ENCODE measurements around the gene MINDY3.

The MINDY3 gene

GRCh38 chr10:15859906-15860691 is at the start of gene MINDY3:
MINDY3 (minus strand) TSS chr10:15860507; CDS start chr10:15860299, 208 bp downstream.
- TF ChIP-seq ZNF274 (IDR thresholded peaks at IDR 0.05; ENCODE audit: low read depth, low read length), result no peak
- no peak for TF ChIP-seq YY1 (IDR thresholded peaks at IDR 0.05; ENCODE audit: insufficient read depth, insufficient read length)
- no peak for TF ChIP-seq SUZ12 (IDR thresholded peaks at IDR 0.05; ENCODE audit: extremely low read depth, insufficient read depth, insufficient read length)
- Histone ChIP-seq H3K4me1 (ENCODE audit: insufficient read depth, insufficient read length) (no peaks in the 10 kb centered on the region), H3K36me3 (ENCODE audit: insufficient read depth, insufficient read length, low read length) (no peaks in the 10 kb centered on the region), H3K9me3 (ENCODE audit: insufficient read depth, low read length) (no peaks in the 10 kb centered on the region), H3K4me3 (ENCODE audit: insufficient read length, low read depth) (peak within 1 kb of the TSS; percentile 93), H3K9ac (ENCODE audit: insufficient read length, low read depth) (peak within 1 kb of the TSS; percentile 91), H3K27me3 (ENCODE audit: insufficient read depth, insufficient read length) (no peaks in the 10 kb centered on the region)
- peak; percentile 46 for DNase-seq (ENCODE audit: low read depth, low spot score)

- TF ChIP-seq YY1 (IDR thresholded peaks at IDR 0.05; ENCODE audit: insufficient read depth, insufficient read length) (no peak), SUZ12 (IDR thresholded peaks at IDR 0.05; ENCODE audit: extremely low read depth, insufficient read depth, insufficient read length) (no peak), ZNF274 (IDR thresholded peaks at IDR 0.05; ENCODE audit: low read depth, low read length) (no peak)
- Histone ChIP-seq H3K9me3 (ENCODE audit: insufficient read depth, low read length) (no peaks in the 10 kb centered on the region), H3K4me3 (ENCODE audit: insufficient read length, low read depth) (no peak overlapping the region), H3K36me3 (ENCODE audit: insufficient read depth, insufficient read length, low read length) (no peaks in the 10 kb centered on the region), H3K9ac (ENCODE audit: insufficient read length, low read depth) (no peak overlapping the region), H3K27me3 (ENCODE audit: insufficient read depth, insufficient read length) (no peaks in the 10 kb centered on the region), H3K4me1 (ENCODE audit: insufficient read depth, insufficient read length) (no peaks in the 10 kb centered on the region)
- DNase-seq (ENCODE audit: low read depth, low spot score), result no peak
These were observed 41.6 kb upstream of the MINDY3 start for GRCh38 chr10:15901889-15902288.

- no peak for DNase-seq (ENCODE audit: low read depth, low spot score)
- H3K9me3 ChIP-seq (ENCODE audit: insufficient read depth, low read length), result no peaks in the 10 kb centered on the region
- H3K27me3 ChIP-seq (ENCODE audit: insufficient read depth, insufficient read length), result no peaks in the 10 kb centered on the region
- no peak overlapping the region for H3K4me3 ChIP-seq (ENCODE audit: insufficient read length, low read depth)
- H3K4me1 ChIP-seq (ENCODE audit: insufficient read depth, insufficient read length), result no peaks in the 10 kb centered on the region
- no peak overlapping the region for H3K9ac ChIP-seq (ENCODE audit: insufficient read length, low read depth)
- H3K36me3 ChIP-seq (ENCODE audit: insufficient read depth, insufficient read length, low read length), result no peaks in the 10 kb centered on the region
- TF ChIP-seq YY1 (IDR thresholded peaks at IDR 0.05; ENCODE audit: insufficient read depth, insufficient read length), result no peak
- no peak for TF ChIP-seq ZNF274 (IDR thresholded peaks at IDR 0.05; ENCODE audit: low read depth, low read length)
- no peak for TF ChIP-seq SUZ12 (IDR thresholded peaks at IDR 0.05; ENCODE audit: extremely low read depth, insufficient read depth, insufficient read length)
These were observed 37.7 kb upstream of the MINDY3 start for GRCh38 chr10:15898046-15898445.

GRCh38 chr10:15897287-15897686 is 37.0 kb upstream of the MINDY3 start:
- no peak overlapping the region for H3K9ac ChIP-seq (ENCODE audit: insufficient read length, low read depth)
- no peaks in the 10 kb centered on the region for H3K27me3 ChIP-seq (ENCODE audit: insufficient read depth, insufficient read length)
- TF ChIP-seq SUZ12 (IDR thresholded peaks at IDR 0.05; ENCODE audit: extremely low read depth, insufficient read depth, insufficient read length) (no peak), ZNF274 (IDR thresholded peaks at IDR 0.05; ENCODE audit: low read depth, low read length) (no peak), YY1 (IDR thresholded peaks at IDR 0.05; ENCODE audit: insufficient read depth, insufficient read length) (no peak)
- H3K9me3 ChIP-seq (ENCODE audit: insufficient read depth, low read length), result no peaks in the 10 kb centered on the region
- H3K4me3 ChIP-seq (ENCODE audit: insufficient read length, low read depth), result no peak overlapping the region
- H3K4me1 ChIP-seq (ENCODE audit: insufficient read depth, insufficient read length), result no peaks in the 10 kb centered on the region
- DNase-seq (ENCODE audit: low read depth, low spot score), result no peak
- H3K36me3 ChIP-seq (ENCODE audit: insufficient read depth, insufficient read length, low read length), result no peaks in the 10 kb centered on the region

- Histone ChIP-seq H3K4me3 (ENCODE audit: insufficient read length, low read depth) (no peak overlapping the region), H3K9me3 (ENCODE audit: insufficient read depth, low read length) (no peaks in the 10 kb centered on the region), H3K27me3 (ENCODE audit: insufficient read depth, insufficient read length) (no peaks in the 10 kb centered on the region), H3K4me1 (ENCODE audit: insufficient read depth, insufficient read length) (no peaks in the 10 kb centered on the region), H3K36me3 (ENCODE audit: insufficient read depth, insufficient read length, low read length) (no peaks in the 10 kb centered on the region), H3K9ac (ENCODE audit: insufficient read length, low read depth) (no peak overlapping the region)
- TF ChIP-seq SUZ12 (IDR thresholded peaks at IDR 0.05; ENCODE audit: extremely low read depth, insufficient read depth, insufficient read length) (no peak), ZNF274 (IDR thresholded peaks at IDR 0.05; ENCODE audit: low read depth, low read length) (no peak), YY1 (IDR thresholded peaks at IDR 0.05; ENCODE audit: insufficient read depth, insufficient read length) (no peak)
- no peak for DNase-seq (ENCODE audit: low read depth, low spot score)
These were observed 36.3 kb upstream of the MINDY3 start for GRCh38 chr10:15896654-15897053.

- TF ChIP-seq SUZ12 (IDR thresholded peaks at IDR 0.05; ENCODE audit: extremely low read depth, insufficient read depth, insufficient read length) (no peak), ZNF274 (IDR thresholded peaks at IDR 0.05; ENCODE audit: low read depth, low read length) (no peak), YY1 (IDR thresholded peaks at IDR 0.05; ENCODE audit: insufficient read depth, insufficient read length) (no peak)
- no peaks in the 10 kb centered on the region for H3K36me3 ChIP-seq (ENCODE audit: insufficient read depth, insufficient read length, low read length)
- DNase-seq (ENCODE audit: low read depth, low spot score), result no peak
- H3K4me3 ChIP-seq (ENCODE audit: insufficient read length, low read depth), result no peak overlapping the region
- H3K27me3 ChIP-seq (ENCODE audit: insufficient read depth, insufficient read length), result no peaks in the 10 kb centered on the region
- no peaks in the 10 kb centered on the region for H3K9me3 ChIP-seq (ENCODE audit: insufficient read depth, low read length)
- H3K9ac ChIP-seq (ENCODE audit: insufficient read length, low read depth), result no peak overlapping the region
- no peaks in the 10 kb centered on the region for H3K4me1 ChIP-seq (ENCODE audit: insufficient read depth, insufficient read length)
These were observed 24.1 kb upstream of the MINDY3 start for GRCh38 chr10:15884447-15884846.

GRCh38 chr10:15881542-15881941 is 21.2 kb upstream of the MINDY3 start:
- no peak for TF ChIP-seq SUZ12 (IDR thresholded peaks at IDR 0.05; ENCODE audit: extremely low read depth, insufficient read depth, insufficient read length)
- TF ChIP-seq ZNF274 (IDR thresholded peaks at IDR 0.05; ENCODE audit: low read depth, low read length), result no peak
- no peak for TF ChIP-seq YY1 (IDR thresholded peaks at IDR 0.05; ENCODE audit: insufficient read depth, insufficient read length)
- no peaks in the 10 kb centered on the region for H3K36me3 ChIP-seq (ENCODE audit: insufficient read depth, insufficient read length, low read length)
- H3K9me3 ChIP-seq (ENCODE audit: insufficient read depth, low read length), result no peaks in the 10 kb centered on the region
- no peak overlapping the region for H3K9ac ChIP-seq (ENCODE audit: insufficient read length, low read depth)
- no peak for DNase-seq (ENCODE audit: low read depth, low spot score)
- no peak overlapping the region for H3K4me3 ChIP-seq (ENCODE audit: insufficient read length, low read depth)
- no peaks in the 10 kb centered on the region for H3K4me1 ChIP-seq (ENCODE audit: insufficient read depth, insufficient read length)
- H3K27me3 ChIP-seq (ENCODE audit: insufficient read depth, insufficient read length), result no peaks in the 10 kb centered on the region
